Heart left ventricle (tissue), 13 donors: ENCODE data around the gene MYH7B.

ENCODE experiments used
- POLR2A ChIP-seq, 2 donors: fragments of 450-650 bp; IDR thresholded peaks; one replicate each; pipeline ENCODE4 v1.6.1; 2017; ENCODE audit warnings: antibody characterized with exemption in 2 of 2, mild to moderate bottlenecking in 2 of 2, moderate library complexity in 2 of 2
- TF ChIP-seq, protein P1 (sequence below), 12 donors: fragments of 200-600 bp; sonication (generic) in 4 of 12; IDR thresholded peaks; one replicate each; pipeline versions ENCODE4 v1.5.0 to v1.8.0; 2018 to 2022; ENCODE audit warnings: antibody characterized with exemption in 12 of 12, mild to moderate bottlenecking in 5 of 12
- donor health status: ischemic (EF 13 %, LVEDD 7.1; RV severe dilation, severe dysfunction).
- donor health status: DM: no; HTN: yes; CAD: no.
- donor health status: DM: no; HTN: no; CAD: no.
- donor health status: ischemic (EF 25% LVEDD 6.9; RV normal size, moderate dysfunction).
- donor health status: ischemic (EF 25% LVEDD 5.7; RV mildly dilated, moderate dysfunction).
- donor health status: ischemic (EF 35%, LVEDD 5.7; RV mildly dilated, moderate dysfunction).
- donor health status: nonischemic (EF 11% LVEDD 7.7; RV severe dilation, severe dysfunction).
- donor health status: DM: yes; HTN: yes; CAD: no.
- donor health status: PGD.
- donor health status: ischemic (EF 29% LVEDD 5.4; RV normal size, mild dysfunction).
- donor health status: nonischemic (EF 23%, LVEDD 6.1; RV moderate dilation, normal function).

DNA sequence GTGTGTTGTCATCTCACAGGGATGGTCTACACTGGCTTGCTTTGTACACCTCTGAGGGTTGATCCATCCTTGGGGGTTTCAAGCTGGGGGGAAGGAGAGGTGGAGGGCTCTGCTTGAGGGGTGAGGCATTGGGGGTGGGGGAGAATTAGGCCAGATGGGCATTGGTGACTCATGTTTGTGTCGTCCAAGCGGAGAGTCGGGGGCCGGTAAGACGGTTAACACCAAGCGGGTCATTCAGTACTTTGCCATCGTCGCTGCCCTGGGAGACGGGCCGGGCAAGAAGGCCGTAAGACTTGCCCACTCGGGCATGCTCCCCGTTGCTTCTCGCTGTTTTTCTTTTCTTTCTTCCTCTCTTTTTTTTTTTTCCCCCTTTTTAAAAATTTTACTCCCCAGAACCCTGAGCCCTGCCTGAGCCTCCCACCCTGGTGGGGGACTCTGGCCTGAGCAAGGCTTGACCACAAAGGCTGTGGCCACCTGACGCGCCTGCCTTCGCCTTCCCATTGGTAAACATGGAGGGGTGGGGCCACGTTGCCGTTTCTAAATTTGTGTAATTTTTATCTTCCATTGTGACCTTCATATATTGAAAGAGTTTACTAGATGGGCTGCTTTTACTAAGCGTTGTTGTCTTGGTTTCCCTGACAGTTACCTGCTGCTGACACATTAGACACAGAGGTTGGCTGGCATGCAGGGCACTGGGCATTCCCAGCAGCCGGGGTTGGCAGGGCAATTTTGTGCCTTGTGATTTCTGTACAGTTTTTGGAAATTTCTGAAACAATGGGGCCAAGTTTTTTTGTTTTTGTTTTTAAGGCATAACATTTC is 26.8 kb downstream of the MYH7B start:
- TF ChIP-seq, protein P1, sequence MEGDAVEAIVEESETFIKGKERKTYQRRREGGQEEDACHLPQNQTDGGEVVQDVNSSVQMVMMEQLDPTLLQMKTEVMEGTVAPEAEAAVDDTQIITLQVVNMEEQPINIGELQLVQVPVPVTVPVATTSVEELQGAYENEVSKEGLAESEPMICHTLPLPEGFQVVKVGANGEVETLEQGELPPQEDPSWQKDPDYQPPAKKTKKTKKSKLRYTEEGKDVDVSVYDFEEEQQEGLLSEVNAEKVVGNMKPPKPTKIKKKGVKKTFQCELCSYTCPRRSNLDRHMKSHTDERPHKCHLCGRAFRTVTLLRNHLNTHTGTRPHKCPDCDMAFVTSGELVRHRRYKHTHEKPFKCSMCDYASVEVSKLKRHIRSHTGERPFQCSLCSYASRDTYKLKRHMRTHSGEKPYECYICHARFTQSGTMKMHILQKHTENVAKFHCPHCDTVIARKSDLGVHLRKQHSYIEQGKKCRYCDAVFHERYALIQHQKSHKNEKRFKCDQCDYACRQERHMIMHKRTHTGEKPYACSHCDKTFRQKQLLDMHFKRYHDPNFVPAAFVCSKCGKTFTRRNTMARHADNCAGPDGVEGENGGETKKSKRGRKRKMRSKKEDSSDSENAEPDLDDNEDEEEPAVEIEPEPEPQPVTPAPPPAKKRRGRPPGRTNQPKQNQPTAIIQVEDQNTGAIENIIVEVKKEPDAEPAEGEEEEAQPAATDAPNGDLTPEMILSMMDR (IDR thresholded peaks at IDR 0.05) = no peak
- no peak for TF ChIP-seq POLR2A (IDR thresholded peaks at IDR 0.05)
